GM21529 (cell line): ENCODE data around the gene SNTB2.
"Not testable (repeated sequence)": the region's sequence is repeated elsewhere in the genome, so short reads cannot be mapped to it uniquely, and the experiment has no call there.

ENCODE experiments used
- ATAC-seq: cut with Tn5 transposase; IDR thresholded peaks from one replicate; pipeline ENCODE4 v1.9.1; 2021; ENCODE audit not compliant: unreplicated experiment

Gene SNTB2

GRCh38 chr16:69233124-69233523 lies 46.2 kb downstream of the SNTB2 start:
- ATAC-seq = no peak

- no peak for ATAC-seq
Measured at GRCh38 chr16:69234460-69234859, 47.5 kb downstream of the SNTB2 start.

- no peak for ATAC-seq
Measured at GRCh38 chr16:69236319-69236718, 49.4 kb downstream of the SNTB2 start.

- ATAC-seq = no peak
Measured at GRCh38 chr16:69237296-69237695, 50.3 kb downstream of the SNTB2 start.

DNA sequence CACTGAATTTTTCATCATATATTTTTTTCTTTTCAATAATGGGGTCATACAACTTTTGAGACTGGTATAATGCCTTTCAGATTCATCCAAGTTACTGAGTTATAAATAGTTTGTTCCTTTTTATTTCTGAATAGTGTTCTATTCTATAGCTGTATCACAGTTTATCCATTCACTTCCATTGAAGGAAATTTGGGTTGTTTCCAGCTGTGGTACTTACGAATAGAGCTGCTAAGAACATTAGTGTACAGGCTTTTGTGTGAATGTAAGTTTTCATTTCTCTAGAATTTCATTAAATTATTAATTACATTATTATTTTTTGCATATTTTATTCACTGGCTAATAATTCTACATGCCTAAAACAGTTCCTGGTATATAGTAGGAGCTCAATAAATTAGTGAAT lies 52.9 kb downstream of the SNTB2 start:
- ATAC-seq = no peak

DNA sequence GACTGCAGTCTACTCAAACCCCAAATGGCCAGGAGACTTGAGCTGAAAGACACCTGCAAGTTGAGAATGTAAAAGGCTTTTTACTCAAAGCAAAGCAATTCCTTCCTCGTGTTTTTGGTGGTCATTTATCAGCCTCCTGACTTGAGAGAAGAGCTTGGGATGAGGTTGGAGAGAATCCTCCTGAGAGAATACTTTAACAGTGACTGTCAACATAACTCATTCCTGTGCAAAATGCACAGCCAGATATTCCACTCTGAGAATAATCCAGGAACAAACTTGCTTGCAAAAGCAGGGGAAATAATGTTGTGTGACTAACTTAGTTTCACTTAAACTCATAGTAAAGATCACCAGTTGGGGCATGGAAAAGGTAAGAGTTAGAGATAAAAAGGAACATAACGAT lies 53.4 kb downstream of the SNTB2 start:
- no peak for ATAC-seq

GRCh38 chr16:69241926-69242325 lies 55.0 kb downstream of the SNTB2 start:
- no peak for ATAC-seq

DNA sequence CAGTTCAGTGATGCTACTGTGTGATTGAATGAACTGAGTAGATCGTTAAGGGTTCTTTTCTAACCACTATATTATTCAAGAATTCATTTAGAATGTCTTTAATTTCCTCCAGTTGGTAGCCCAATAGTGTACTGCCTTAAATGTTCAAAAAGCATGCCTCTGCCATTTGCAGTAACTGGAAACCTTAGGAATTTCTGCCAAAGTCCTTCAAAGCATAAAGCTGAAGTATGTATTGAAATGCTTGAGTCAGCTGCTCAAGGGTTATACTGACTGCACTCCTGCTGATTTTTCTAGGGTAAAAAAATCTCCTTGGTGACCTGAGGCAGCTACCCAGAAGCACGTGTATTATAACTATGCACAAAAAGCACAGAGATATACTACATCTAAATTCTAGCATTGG lies 56.5 kb downstream of the SNTB2 start:
- ATAC-seq = no peak

GRCh38 chr16:69244336-69244735 lies 57.4 kb downstream of the SNTB2 start:
- no peak for ATAC-seq

- no peak for ATAC-seq
Measured at GRCh38 chr16:69250081-69250480, 63.1 kb downstream of the SNTB2 start.

DNA sequence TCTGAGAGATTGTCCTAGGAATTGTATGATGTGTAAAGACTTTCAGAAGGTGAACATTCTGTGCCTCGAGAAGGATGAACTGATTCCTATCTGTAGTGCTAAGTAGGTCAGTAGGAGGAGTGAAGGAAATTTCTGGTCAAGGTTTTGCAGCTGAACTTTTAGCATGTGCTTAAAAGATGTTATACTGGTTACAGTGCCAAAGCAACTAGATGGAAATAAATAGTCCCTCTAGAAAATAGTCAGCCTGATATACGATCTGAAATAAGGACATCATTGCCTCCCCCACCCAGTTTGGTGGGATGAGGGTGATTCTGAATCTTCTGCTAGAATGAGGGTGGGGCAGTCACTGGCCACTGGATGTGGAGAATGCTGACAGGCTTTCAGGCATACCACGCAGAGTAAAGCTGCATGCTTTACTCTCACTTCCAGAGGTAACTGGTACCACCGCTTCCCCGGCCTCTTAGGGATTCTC lies 66.9 kb downstream of the SNTB2 start:
- ATAC-seq = no peak

DNA sequence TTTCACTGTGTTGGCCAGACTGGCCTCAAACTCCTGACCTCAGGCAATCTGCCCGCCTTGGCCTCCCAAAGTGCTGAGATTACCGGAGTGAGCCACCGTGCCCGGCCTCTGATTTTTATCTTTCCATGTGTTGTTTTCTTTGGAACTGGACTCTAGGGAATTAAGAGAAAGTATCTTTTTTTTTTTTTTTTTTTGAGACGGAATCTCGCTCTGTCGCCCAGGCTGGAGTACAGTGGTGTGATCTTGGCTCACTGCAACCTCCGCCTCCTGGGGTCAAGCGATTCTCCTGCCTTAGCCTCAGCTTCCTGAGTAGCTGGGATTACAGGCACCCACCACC lies 72.4 kb downstream of the SNTB2 start:
- ATAC-seq = not testable (repeated sequence)

DNA sequence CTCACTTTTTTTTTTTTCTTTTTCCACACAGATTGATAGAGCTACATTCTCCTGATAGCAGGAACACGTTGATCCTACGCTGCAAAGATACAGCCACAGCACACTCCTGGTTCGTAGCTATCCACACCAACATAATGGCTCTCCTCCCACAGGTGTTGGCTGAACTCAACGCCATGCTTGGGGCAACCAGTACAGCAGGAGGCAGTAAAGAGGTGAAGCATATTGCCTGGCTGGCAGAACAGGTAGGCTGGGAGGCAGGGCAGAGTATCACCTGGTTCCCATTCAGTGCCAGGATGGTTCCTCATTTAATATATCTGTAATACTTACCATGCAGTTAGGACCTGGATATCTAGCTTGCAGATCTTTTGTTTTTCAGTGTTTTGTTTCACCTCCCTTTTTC lies 73.1 kb downstream of the SNTB2 start:
- no peak for ATAC-seq

- no peak for ATAC-seq
Measured at GRCh38 chr16:69260506-69260905, 73.5 kb downstream of the SNTB2 start.

DNA sequence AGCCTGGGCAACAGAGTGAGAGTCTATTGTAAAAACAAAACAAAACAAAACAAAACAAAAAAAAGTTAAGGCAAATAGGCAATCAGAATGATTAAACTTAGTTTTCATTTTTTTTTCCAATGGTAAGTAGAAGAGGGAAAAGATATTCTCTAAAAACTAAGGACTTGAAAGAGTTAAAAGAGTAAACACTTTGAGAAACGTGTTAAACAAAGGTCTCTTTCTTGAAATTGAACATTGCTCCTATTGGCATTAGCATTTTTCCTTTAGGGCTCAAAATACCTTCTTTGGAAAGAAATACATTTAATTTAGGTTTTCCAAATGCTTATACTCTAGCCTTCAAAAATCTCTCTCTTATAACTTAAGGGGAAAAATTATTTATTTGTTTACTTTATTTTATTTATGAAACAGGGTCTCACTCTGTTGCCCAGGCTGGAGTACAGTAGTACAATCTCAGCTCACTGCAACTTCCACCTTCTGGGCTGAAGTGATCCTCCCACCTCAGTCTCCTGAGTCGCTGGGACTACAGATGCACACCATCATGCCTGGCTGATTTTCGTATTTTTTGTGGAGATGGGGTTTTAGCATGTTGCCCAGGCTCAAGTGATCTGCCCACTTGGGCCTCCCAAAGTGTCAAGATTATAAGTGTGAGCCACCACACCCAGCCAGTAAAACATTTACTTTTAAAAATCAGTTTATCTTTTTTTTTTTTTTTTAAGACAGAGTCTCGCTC lies 79.5 kb downstream of the SNTB2 start:
- no peak for ATAC-seq

- no peak for ATAC-seq
Measured at GRCh38 chr16:69267633-69268032, 80.7 kb downstream of the SNTB2 start.

DNA sequence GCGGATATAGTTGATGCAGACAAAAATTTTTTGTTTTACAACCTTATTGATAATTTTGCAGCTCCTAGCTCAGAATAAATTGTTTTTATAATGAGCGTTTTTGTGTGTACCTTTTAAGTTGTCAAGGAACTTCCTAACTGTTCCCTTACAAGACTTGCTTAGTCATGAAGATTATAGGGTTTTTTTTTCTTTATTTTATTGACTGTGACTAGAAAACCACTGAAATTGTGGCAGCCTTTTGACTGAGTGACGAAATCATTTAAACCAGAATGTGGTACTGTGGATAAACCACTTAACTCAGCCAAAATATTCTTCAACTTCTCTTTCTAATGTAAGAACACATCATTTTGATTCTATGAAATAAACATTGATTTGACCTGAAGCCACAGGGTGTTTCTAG lies 83.4 kb downstream of the SNTB2 start:
- no peak for ATAC-seq

DNA sequence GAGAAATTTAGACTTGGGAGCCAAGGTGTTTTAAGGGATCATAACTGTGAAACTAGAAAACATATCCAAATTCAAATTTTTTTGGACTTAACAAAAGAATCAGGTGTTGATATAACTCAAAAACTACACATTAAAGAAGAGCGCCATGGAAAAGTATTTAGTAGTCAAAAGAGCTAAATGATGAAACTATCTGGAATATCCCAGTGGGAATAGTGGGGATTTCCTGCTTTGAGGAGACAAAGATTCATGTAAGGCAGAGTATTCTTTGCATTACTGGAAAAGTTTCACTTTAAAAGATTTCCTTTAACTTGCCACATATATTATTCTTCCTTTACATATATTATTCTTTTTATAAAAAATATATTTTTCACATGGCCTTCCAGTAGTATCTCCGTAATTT lies 83.9 kb downstream of the SNTB2 start:
- ATAC-seq = no peak

DNA sequence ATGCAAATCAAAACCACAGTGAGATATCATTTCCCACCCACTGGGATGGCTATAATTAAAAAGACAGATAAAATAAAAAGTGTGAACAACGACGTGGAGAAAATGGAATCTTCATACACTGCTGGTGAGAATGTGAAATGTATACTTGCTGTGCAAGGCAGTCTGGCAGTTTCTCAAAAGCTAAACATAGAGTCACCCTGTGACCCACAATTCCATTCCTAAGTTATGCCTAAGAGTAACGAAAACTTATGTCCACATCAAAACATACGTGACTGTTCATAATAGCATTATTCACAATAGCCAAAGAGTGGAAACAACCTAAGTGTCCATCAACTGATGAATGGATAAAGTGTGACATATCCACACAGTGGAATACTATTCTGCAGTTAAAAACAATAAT lies 86.0 kb downstream of the SNTB2 start:
- no peak for ATAC-seq

DNA sequence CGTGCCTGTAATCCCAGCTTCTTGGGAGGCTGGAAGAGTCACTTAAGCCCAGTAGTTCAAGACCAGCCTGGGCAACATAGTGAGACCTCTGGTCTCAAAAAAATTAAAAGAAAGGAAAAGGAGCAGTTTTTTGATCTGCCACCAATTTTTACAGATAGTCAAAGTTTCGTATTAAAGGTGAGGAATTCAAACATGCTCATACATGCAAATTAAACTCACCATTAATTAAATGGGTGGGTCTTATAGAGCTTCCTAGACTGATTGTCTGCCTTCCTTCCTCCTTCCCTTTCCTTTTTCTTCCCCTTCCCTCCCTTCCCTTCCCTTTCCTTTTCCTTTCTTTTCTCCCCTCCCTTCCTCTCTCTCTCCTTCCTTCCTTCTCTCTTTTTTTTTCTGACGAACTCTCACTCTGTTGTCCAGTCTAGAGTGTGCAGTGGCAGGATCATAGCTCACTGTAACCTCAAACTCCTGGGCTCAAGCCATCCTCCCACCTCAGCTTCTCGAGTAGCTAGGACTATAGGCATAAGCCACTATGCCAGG lies 87.8 kb downstream of the SNTB2 start:
- ATAC-seq = no peak

- no peak for ATAC-seq
Measured at GRCh38 chr16:69276148-69277115, 89.5 kb downstream of the SNTB2 start.

- ATAC-seq = no peak
Measured at GRCh38 chr16:69277413-69277812, 90.4 kb downstream of the SNTB2 start.
